SIG-M5 (cell line): Measurements from ENCODE around the gene MED12.
A peak's percentile ranks its signal among the peaks of the same experiment; 100 is the strongest.

ENCODE experiments used
- DNase-seq: peaks from one replicate; lab custom pipeline; 2025; lab: John Stamatoyannopoulos, UW

Gene MED12

GRCh38 chrX:71107762-71108360 lies 10.5 kb upstream of the MED12 start:
- no peak for DNase-seq

- DNase-seq, result no peak
Observed at GRCh38 chrX:71109051-71109450, 9.3 kb upstream of the MED12 start.

- peak; percentile 3 for DNase-seq
Observed at GRCh38 chrX:71111141-71111843, 7.1 kb upstream of the MED12 start, which contains the start of gene IL2RG. IL2RG (minus strand) TSS chrX:71111577; CDS start chrX:71111539, 38 bp downstream.

DNA sequence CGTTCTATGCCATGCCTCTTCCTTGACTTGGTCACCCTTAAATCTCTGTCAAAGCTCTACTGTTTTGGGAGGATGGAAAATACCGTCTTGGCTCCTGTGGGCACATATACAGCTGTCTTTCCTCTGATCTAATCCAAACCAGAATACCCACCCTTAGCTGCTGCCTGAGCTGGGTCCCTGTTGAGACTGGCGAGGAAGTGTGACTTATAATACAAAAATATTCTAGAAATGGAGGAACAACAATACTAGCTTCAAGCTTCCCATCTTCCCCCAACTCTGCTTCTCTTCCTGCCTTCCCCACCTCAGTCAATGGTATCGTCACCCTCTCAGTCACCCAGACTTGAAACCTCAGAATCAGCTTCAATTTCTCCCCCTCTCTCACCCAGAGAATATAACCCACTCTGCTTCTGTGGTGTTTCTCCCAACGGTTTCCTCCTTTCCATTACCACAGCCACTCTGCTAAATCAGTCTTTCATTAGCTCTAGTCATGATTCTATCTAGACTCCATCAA lies 6.4 kb upstream of the MED12 start:
- no peak for DNase-seq

DNA sequence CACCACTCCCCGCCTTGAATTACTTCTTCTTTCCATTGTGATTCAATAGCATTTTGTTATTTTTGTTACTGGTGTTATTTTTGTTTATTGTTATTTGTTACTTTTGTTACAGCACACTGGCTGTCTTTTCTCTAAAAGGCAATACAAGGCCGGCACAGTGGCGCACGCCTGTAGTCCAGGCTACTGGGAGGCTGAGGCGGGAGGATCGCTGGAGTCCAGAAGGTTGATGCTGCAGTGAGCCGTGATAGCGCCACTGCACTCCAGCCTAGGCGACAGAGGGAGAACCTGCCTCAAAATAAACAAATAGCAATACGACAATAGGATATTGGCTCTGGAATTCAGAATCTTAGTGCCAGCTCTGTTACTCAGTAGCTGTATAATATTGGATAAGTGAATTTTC lies 1.0 kb upstream of the MED12 start:
- no peak for DNase-seq

DNA sequence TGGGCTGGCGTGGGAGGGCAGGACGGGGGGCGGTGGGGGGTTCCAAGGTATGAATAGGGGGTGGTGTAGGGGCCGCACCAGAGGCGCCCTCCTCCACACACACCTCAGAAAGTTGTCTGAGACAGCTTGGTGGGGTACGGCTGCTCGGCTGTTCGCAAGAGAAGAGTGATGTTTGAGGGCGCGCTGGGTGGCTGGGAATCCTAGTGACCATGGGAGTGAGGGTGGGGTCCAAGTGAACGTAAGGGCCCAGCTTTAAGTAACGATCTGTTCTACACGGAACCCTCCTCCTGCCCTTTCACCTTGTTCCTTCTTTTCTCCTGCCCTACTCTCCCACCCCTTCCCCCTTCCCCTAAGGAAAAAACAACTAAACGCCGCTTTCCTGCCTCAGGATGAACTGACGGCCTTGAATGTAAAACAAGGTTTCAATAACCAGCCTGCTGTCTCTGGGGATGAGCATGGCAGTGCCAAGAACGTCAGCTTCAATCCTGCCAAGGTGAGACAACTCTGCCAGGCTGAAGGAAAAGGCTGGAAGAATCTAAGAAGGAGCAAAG lies 664 bp downstream of the MED12 start:
- DNase-seq, result no peak

- no peak for DNase-seq
Observed at GRCh38 chrX:71128166-71128833, 9.9 kb downstream of the MED12 start.

GRCh38 chrX:71128915-71129765 lies 10.7 kb downstream of the MED12 start:
- no peak for DNase-seq

GRCh38 chrX:71131510-71131909 lies 13.1 kb downstream of the MED12 start:
- no peak for DNase-seq

- DNase-seq, result no peak
Observed at GRCh38 chrX:71140440-71140839, 22.0 kb downstream of the MED12 start.

- DNase-seq, result no peak
Observed at GRCh38 chrX:71143508-71143907, 25.1 kb downstream of the MED12 start.

DNA sequence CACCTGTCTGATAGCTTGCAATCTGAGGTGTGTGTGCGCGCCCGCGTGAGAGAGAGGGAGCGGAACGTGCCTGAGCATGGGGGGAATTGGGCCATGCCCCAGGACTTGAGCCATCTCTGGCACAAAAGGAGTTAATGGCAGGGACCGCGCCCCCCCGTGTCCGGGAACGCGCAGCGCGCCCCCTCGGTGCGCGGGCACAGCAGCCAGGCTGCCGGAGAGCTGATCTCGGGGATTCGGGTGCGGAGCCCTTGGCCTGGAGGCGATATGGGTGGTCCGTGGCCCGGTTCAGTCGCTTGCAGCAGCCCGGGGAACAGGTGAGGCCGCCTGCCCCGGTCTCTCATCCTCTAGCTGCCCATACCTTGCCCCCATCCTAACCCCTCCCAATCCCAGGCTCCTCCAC lies 26.3 kb downstream of the MED12 start, which contains the start of gene NLGN3:
Gene NLGN3, plus strand, starts transcription at position 191 of the 400 bp plus-strand sequence. CDS start 2,909 bp downstream, outside the sequence.
- DNase-seq, result no peak

DNA sequence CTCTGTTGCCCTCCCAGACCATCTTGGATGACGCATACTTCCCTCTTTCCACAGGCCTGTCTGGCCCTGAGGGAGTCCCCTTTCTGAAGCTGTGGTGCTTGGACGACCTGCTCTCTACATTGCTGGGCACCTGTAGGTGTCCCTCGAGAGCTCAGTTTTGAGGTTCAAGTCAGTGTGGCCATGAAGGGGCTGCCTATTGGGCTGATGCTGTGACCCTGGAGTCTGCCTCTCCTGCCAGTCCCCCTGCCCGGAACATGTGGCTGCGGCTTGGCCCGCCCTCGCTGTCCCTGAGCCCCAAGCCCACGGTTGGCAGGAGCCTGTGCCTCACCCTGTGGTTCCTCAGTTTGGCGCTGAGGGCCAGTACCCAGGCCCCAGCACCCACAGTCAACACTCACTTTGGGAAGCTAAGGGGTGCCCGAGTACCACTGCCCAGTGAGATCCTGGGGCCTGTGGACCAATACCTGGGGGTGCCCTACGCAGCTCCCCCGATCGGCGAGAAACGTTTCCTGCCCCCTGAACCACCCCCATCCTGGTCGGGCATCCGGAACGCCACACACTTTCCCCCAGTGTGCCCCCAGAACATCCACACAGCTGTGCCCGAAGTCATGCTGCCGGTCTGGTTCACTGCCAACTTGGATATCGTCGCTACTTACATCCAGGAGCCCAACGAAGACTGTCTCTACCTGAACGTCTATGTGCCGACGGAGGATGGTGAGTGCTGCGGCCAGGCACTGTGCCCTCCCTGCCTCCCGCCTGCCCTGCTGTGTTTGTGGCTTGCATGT lies 29.3 kb downstream of the MED12 start:
- DNase-seq, result no peak

- no peak for DNase-seq
Observed at GRCh38 chrX:71148278-71148663, 29.9 kb downstream of the MED12 start.

- no peak for DNase-seq
Observed at GRCh38 chrX:71151366-71151765, 33.0 kb downstream of the MED12 start.

- no peak for DNase-seq
Observed at GRCh38 chrX:71154196-71154595, 35.8 kb downstream of the MED12 start.

DNA sequence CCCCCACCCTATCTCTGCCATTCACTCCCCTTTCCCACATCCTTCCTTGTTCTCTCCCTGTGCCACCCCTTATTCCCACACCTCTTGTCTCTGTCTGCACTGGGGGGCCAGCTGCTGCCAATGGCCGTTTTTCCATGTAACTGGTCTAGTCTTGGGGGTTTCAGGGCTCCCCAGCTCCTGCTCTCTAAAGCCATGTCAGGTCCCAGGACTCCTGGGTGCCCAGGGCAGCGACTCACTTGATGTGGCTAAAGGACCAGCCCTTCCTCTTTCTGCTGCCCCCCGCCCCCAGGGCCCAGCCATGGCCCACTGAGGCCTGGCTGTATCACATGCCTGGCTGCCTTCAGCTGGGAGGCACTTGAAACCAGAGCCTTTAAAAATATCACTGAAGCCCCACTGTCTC lies 36.2 kb downstream of the MED12 start:
- no peak for DNase-seq

GRCh38 chrX:71158603-71159002 lies 40.2 kb downstream of the MED12 start:
- DNase-seq, result no peak

- DNase-seq, result no peak
Observed at GRCh38 chrX:71159335-71159734, 40.9 kb downstream of the MED12 start.

GRCh38 chrX:71160475-71160874 lies 42.1 kb downstream of the MED12 start:
- no peak for DNase-seq

- no peak for DNase-seq
Observed at GRCh38 chrX:71162981-71163380, 44.6 kb downstream of the MED12 start.
